Left lung (tissue), 10 donors: Measurements from ENCODE around the gene DISP3. TPM values are rescaled to one million over a fixed set of nuclear protein-coding genes. Genes with fewer than 3 reads are reported as not detected.

Source experiments
- ATAC-seq: fragments of 200-7000 bp; cut with Tn5 transposase; one replicate; pipeline ENCODE4 v1.9.1; 2020; ENCODE audit warnings: moderate library complexity
- DNase-seq, 4 donors: peaks; one replicate each; pipeline ENCODE4 v3.0.0-alpha.2; 2013 to 2020
- H3K27ac ChIP-seq, 2 donors: fragments of 200-600 bp; sonication (generic) in 1 of 2; one replicate each; pipeline versions ENCODE4 v1.5.0 to v1.8.0; 2020 to 2021
- H3K27me3 ChIP-seq, 2 donors: fragments of 200-600 bp; sonication (generic) in 1 of 2; one replicate each; pipeline versions ENCODE4 v1.5.0 to v1.8.0; 2020 to 2021
- H3K36me3 ChIP-seq, 2 donors: fragments of 200-600 bp; sonication (generic) in 1 of 2; one replicate each; pipeline versions ENCODE4 v1.5.0 to v1.8.0; 2020 to 2021
- H3K4me1 ChIP-seq, 2 donors: fragments of 200-600 bp; one replicate each; pipeline ENCODE4 v1.8.0; 2021
- H3K4me3 ChIP-seq, 2 donors: fragments of 200-600 bp; sonication (generic) in 1 of 2; one replicate each; pipeline versions ENCODE4 v1.5.0 to v1.8.0; 2020 to 2021; ENCODE audit warnings: mild to moderate bottlenecking in 1 of 2
- H3K9me3 ChIP-seq, 2 donors: fragments of 200-600 bp; sonication (generic) in 1 of 2; one replicate each; pipeline versions ENCODE4 v1.5.0 to v1.8.0; 2020 to 2021
- intact Hi-C, 2 donors: fragments of 100-400 bp; cut with DNase I; formaldehyde crosslinking; loops; one replicate each; pipeline versions ENCODE4 v1.11.2 to v1.14.2; 2022
- polyA plus RNA-seq, 6 donors: library from polyadenylated mRNA; unstranded; fragments of 120-200 nt; gene quantifications; one replicate each; pipeline ENCODE4 v1.2.1, GENCODE V29; 2013; ENCODE audit not compliant: insufficient read length in 6 of 6
- total RNA-seq, 2 donors: library from RNA; stranded (reverse); fragmentation: NEBNext Ultra II Directional; extraction: Animal tissue kit (Norgen Biotek cat#: 25700); gene quantifications; one replicate each; pipeline ENCODE4 v1.2.1, GENCODE V29; 2021
- TF ChIP-seq, protein P1 (sequence below), 2 donors: fragments of 200-600 bp; sonication (generic) in 1 of 2; IDR thresholded peaks; one replicate each; pipeline versions ENCODE4 v1.5.0 to v1.8.0; 2021; ENCODE audit warnings: antibody characterized with exemption in 2 of 2
- donor health status: DM: no; HTN: yes; CAD: no.
- donor health status: DM: no; HTN: no; CAD: no.

The DISP3 gene
- total and polyA plus RNA-seq, 8 donors = 0.05 to 0.98 (median 0.53) TPM

DNA sequence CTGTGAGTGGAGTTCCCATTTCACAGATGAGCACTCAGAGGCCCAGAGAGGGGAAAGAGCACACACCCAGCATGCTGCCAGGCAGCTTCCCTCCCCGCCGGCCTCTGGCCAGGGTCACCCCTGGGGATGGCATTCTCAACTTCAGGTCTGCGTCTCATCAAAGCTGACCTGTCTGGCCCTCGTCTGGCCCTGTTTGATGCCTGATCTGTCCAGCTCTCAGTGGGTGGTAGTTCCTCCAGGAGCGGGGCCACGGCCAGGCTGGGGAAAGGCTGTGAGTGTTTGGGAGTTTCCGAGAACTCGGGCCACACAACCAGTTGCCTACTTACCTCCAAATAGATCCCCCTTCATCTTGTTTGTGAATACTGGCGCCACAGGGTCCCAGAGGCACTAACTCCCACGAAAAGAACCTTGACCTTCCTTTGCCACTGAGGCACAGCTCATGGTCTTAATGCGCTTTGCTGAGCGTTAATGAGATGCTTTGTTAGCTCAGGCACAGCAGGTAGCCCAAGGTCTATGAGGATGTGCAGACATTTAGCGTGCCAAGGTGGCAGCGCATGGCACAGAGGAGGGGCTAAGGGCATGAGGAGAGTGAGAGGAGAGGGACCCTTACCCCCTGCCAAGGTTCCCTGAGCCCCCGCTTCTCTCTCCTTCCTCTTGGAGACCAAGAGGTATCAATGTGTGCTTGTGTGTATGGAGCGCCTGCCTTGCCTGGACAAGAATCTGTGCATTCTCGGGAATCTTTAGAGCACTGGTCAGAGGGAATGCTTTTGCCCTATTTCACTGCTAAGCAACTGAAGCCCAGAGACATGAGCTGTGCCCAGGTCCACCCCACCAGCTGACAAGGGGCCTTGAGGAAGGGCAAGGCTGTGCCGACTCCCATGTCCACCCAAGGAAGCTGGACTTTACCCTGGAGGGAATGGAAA, 61.2 kb downstream of the DISP3 start:
- H3K4me3 ChIP-seq = no peak overlapping the region
- H3K36me3 ChIP-seq = no peaks in the 10 kb centered on the region
- no peak overlapping the region for H3K27ac ChIP-seq
- intact Hi-C loops = no loop called here
- DNase-seq = peak in 1 of 4 donors; percentile 43
- TF ChIP-seq, protein P1, sequence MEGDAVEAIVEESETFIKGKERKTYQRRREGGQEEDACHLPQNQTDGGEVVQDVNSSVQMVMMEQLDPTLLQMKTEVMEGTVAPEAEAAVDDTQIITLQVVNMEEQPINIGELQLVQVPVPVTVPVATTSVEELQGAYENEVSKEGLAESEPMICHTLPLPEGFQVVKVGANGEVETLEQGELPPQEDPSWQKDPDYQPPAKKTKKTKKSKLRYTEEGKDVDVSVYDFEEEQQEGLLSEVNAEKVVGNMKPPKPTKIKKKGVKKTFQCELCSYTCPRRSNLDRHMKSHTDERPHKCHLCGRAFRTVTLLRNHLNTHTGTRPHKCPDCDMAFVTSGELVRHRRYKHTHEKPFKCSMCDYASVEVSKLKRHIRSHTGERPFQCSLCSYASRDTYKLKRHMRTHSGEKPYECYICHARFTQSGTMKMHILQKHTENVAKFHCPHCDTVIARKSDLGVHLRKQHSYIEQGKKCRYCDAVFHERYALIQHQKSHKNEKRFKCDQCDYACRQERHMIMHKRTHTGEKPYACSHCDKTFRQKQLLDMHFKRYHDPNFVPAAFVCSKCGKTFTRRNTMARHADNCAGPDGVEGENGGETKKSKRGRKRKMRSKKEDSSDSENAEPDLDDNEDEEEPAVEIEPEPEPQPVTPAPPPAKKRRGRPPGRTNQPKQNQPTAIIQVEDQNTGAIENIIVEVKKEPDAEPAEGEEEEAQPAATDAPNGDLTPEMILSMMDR (IDR thresholded peaks at IDR 0.05) = no peak
- no peak for ATAC-seq
- no peaks in the 10 kb centered on the region for H3K9me3 ChIP-seq
- no peaks in the 10 kb centered on the region for H3K4me1 ChIP-seq
- H3K27me3 ChIP-seq = peaks cover 0 to 25% of the 10 kb centered on the region in 2 donors

DNA sequence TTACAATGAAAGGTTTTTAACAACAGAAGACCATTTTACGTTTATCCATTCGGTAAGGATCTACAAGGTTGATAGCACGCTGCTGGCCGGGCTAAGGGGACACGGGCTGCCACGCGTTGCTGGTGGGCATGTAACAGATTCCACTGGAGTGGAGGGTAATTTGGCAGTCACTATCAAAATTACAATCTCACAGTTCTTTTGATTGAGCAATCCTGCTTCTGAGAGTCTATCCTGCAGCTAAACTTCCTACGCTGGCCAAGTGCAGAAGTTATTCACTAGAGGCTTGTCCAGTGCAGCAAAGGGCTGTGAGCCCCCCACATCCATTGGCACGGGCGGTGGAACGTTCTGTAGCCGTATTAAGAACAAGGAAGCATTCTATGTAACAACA, 61.8 kb downstream of the DISP3 start:
- intact Hi-C loops = no loop called here
- ATAC-seq = no peak

DNA sequence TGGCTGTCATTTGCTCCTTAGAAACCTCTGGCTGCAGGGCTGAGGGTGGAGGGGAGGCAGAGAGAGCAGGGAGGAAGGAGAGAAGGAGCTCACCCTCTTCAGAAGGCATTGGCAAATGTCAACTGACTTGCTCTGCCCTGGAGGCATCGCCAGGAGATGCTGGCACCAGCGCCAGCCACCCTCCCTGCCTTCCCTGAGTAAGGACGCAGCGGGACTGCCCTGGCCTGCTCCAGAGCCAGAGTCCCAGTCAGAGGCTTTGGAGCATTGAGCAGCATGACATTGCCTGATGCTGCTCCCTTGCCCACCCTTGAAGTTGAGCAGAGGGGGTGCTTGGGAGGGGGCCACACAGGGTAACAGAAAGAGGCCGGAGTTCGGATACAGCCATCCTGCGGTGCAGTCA, 62.3 kb downstream of the DISP3 start:
- Histone ChIP-seq H3K9me3 (no peaks in the 10 kb centered on the region), H3K36me3 (no peaks in the 10 kb centered on the region), H3K27ac (no peak overlapping the region), H3K4me1 (no peaks in the 10 kb centered on the region), H3K27me3 (peaks cover 0 to 36% of the 10 kb centered on the region in 2 donors), H3K4me3 (no peak overlapping the region)
- intact Hi-C loops = no loop called here
- DNase-seq = peak in 1 of 4 donors; percentile 47
- TF ChIP-seq, protein P1 (IDR thresholded peaks at IDR 0.05) = no peak
- no peak for ATAC-seq

More for the DNA sequence above, 61.8 kb downstream of the DISP3 start:
- no peaks in the 10 kb centered on the region for H3K36me3 ChIP-seq
- H3K4me1 ChIP-seq = no peaks in the 10 kb centered on the region
- H3K27ac ChIP-seq = no peak overlapping the region
- TF ChIP-seq, protein P1 (IDR thresholded peaks at IDR 0.05) = no peak
- H3K9me3 ChIP-seq = no peaks in the 10 kb centered on the region
- DNase-seq = no peak
- no peak overlapping the region for H3K4me3 ChIP-seq
- peaks cover 0 to 31% of the 10 kb centered on the region in 2 donors for H3K27me3 ChIP-seq

DNA sequence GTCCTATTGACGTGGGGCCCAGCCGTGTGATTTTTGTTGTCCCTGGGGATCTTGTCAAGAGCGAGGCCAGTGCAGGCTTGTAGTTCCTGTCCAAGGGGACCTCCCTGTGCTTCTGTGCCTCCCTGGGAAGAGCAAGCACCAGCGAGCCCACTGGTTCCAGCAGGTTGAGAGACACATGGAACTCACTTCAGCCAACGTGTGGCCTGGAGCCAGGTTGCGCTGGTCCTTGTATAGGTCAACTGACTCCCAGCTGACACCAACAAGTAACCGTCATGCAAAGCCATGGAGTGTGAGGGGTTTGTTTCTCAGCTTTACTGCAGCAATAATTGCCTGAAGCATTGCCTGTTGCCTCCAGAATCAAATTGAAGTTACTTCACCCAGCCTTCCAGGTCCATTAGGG, 63.0 kb downstream of the DISP3 start:
- Histone ChIP-seq H3K4me3 (no peak overlapping the region), H3K4me1 (no peaks in the 10 kb centered on the region), H3K9me3 (no peaks in the 10 kb centered on the region), H3K27me3 (peaks cover 0 to 39% of the 10 kb centered on the region in 2 donors), H3K27ac (no peak overlapping the region), H3K36me3 (no peaks in the 10 kb centered on the region)
- TF ChIP-seq, protein P1 (IDR thresholded peaks at IDR 0.05) = no peak
- intact Hi-C loops = no loop called here
- ATAC-seq (no peak), DNase-seq (no peak)

DNA sequence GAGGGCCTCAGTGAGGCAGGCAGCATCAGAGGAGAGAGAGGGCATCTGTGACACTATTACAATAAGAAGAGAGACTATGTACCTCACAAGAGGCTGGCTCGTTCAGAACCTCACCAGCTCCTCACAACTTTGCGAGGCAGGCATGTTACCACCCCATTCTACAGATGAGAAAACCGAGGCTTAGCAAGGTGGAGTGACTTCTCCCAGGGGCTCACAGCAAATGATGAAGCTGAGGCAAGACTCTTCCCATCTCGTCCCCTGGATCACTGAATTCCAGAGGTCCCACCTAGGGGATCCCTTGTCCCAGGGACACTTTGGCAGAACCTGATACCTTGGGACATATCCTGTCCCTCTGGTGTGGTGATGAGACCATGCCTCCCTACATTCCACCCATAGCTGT, 64.4 kb downstream of the DISP3 start:
- intact Hi-C loops = no loop called here
- TF ChIP-seq, protein P1 (IDR thresholded peaks at IDR 0.05) = no peak
- no peaks in the 10 kb centered on the region for H3K36me3 ChIP-seq
- no peaks in the 10 kb centered on the region for H3K9me3 ChIP-seq
- no peaks in the 10 kb centered on the region for H3K4me1 ChIP-seq
- no peak overlapping the region for H3K27ac ChIP-seq
- ATAC-seq (no peak), DNase-seq (no peak)
- H3K4me3 ChIP-seq = no peak overlapping the region
- peaks cover 0 to 37% of the 10 kb centered on the region in 2 donors for H3K27me3 ChIP-seq
